Heart left ventricle (tissue), 16 donors: ENCODE results near the gene PCYT2. TPM values are rescaled to one million over a fixed set of nuclear protein-coding genes. Genes with fewer than 3 reads are reported as not detected.

Source experiments
- ATAC-seq, 4 donors: fragments of 200-7000 bp; cut with Tn5 transposase; one replicate each; pipeline ENCODE4 v1.9.1; 2020 to 2022; ENCODE audit warnings: moderate library complexity in 4 of 4, mild to moderate bottlenecking in 3 of 4, moderate number of reproducible peaks in 1 of 4
- DNase-seq, 5 donors: peaks; one replicate each; pipeline ENCODE4 v3.0.0-alpha.2; 2020
- H3K27ac ChIP-seq, 12 donors: fragments of 200-600 bp; sonication (generic) in 4 of 12; one replicate each; pipeline versions ENCODE4 v1.5.0 to v1.8.0; 2016 to 2022; ENCODE audit warnings: mild to moderate bottlenecking in 2 of 12
- H3K27me3 ChIP-seq, 9 donors: fragments of 200-600 bp; sonication (generic) in 2 of 9; one replicate each; pipeline versions ENCODE4 v1.5.1 to v1.8.0; 2016 to 2022; ENCODE audit warnings: mild to moderate bottlenecking in 3 of 9
- H3K36me3 ChIP-seq, 9 donors: fragments of 200-600 bp; sonication (generic) in 2 of 9; one replicate each; pipeline versions ENCODE4 v1.5.0 to v1.8.0; 2018 to 2022; ENCODE audit warnings: mild to moderate bottlenecking in 2 of 9
- H3K4me1 ChIP-seq, 12 donors: fragments of 200-600 bp; sonication (generic) in 4 of 12; one replicate each; pipeline versions ENCODE4 v1.5.0 to v1.8.0; 2016 to 2022; ENCODE audit warnings: mild to moderate bottlenecking in 3 of 12
- H3K4me3 ChIP-seq, 12 donors: fragments of 200-600 bp; sonication (generic) in 4 of 12; one replicate each; pipeline versions ENCODE4 v1.5.0 to v1.8.0; 2017 to 2022; ENCODE audit warnings: mild to moderate bottlenecking in 9 of 12, moderate library complexity in 4 of 12
- H3K9me3 ChIP-seq, 12 donors: fragments of 200-600 bp; sonication (generic) in 4 of 12; one replicate each; pipeline versions ENCODE4 v1.5.0 to v1.8.0; 2016 to 2022; ENCODE audit warnings: mild to moderate bottlenecking in 1 of 12
- POLR2A ChIP-seq, 2 donors: fragments of 450-650 bp; IDR thresholded peaks; one replicate each; pipeline ENCODE4 v1.6.1; 2017; ENCODE audit warnings: antibody characterized with exemption in 2 of 2, mild to moderate bottlenecking in 2 of 2, moderate library complexity in 2 of 2
- WGBS, 4 donors: extraction: QIAGEN DNeasy Blood & Tissue Kit in 2 of 4; methylation state at CpG; one replicate each; pipeline versions ENCODE4 v1.1.5 to v1.1.7; 2013 to 2018; 5-methylcytosine and 5-hydroxymethylcytosine counted together
- intact Hi-C, 10 donors: fragments of 100-400 bp; cut with DNase I; formaldehyde crosslinking; loops; one replicate each; pipeline versions ENCODE4 v1.11.1 to v1.14.2; 2022
- polyA plus RNA-seq, 2 donors: library from polyadenylated mRNA; stranded (reverse); fragments of 200-250 nt; gene quantifications; one replicate each; pipeline ENCODE4 v1.2.3, GENCODE V29; 2013
- total RNA-seq, 9 donors: library from RNA; depleted of rRNA in 2 of 9; stranded (reverse); fragments of >200 nt in 2 of 9; fragmentation: NEBNext Ultra II Directional in 3 of 9; extraction: Animal tissue kit (Norgen Biotek cat#: 25700) in 3 of 9; gene quantifications; one replicate each; pipeline versions ENCODE4 v1.1.0 to v1.2.4, GENCODE V29; 2016 to 2023
- TF ChIP-seq, protein P1 (sequence below), 12 donors: fragments of 200-600 bp; sonication (generic) in 4 of 12; IDR thresholded peaks; one replicate each; pipeline versions ENCODE4 v1.5.0 to v1.8.0; 2018 to 2022; ENCODE audit warnings: antibody characterized with exemption in 12 of 12, mild to moderate bottlenecking in 5 of 12
- donor health status: ischemic (EF 13 %, LVEDD 7.1; RV severe dilation, severe dysfunction).
- donor health status: healthy with polysubstance abuse.
- donor health status: DM: no; HTN: yes; CAD: no.
- donor health status: DM: no; HTN: no; CAD: no.
- donor health status: ischemic (EF 25% LVEDD 6.9; RV normal size, moderate dysfunction).
- donor health status: ischemic (EF 25% LVEDD 5.7; RV mildly dilated, moderate dysfunction).
- donor health status: healthy.
- donor health status: DM: yes; HTN: yes; CAD: no.
- donor health status: ischemic (EF 35%, LVEDD 5.7; RV mildly dilated, moderate dysfunction).
- donor health status: nonischemic (EF 11% LVEDD 7.7; RV severe dilation, severe dysfunction).
- donor health status: DM: yes; HTN: yes; CAD: no.
- donor health status: PGD.
- donor health status: ischemic (EF 29% LVEDD 5.4; RV normal size, mild dysfunction).
- donor health status: nonischemic (EF 23%, LVEDD 6.1; RV moderate dilation, normal function).

The PCYT2 gene
- total and polyA plus RNA-seq, 11 donors, result 28.8 to 85.5 (median 49.7) TPM

DNA sequence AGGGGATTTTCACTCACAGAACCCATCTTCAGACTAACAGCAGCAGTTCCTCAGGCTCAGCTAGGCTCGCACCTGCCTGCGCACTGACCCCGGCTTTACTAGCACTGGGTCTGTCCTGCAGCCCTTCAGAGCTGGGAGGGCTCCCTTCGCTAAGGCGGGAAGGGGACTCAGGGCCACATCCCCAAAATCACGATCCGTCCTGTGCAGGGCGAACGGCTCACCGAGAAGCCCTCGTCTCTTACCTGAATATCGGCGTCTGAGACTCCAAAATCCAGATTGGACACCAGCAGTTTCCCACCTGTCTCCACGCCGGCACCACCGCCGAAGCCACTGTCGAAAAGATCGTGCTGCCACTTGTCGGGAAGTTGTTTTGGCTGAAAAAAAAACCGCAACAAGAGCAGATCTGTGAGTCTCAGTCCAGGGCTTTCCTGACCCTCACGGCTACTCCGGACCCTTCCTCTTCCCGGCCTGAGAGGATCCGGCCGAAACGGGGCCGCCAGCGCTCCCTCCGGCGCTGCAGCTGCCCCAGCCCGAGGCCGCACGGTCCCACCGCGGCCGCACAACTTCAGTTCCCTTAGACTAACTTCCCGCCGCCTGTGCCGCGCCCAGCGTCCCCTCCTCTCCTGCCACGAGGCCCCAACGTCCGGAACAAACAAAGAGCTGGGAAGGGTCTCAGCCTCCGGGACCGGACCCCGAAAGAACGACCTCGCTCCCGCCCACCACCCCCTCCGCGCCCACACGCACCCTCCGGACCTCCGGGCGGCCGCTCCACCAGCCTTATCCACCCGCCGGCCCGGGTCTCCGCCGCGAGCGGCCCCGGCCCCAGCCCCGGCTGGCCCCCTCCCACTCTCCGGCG, 20.5 kb downstream of the PCYT2 start:
- intact Hi-C loops, result loop anchor here in 1 of 10 donors (1.0 kb wide), 1 partner anchor 21 kb away; the partner anchor contains the start of gene PCYT2
- DNase-seq (peak in 1 of 5 donors; percentile 60), ATAC-seq (no peak)
- Histone ChIP-seq H3K9me3 (no peaks in the 10 kb centered on the region), H3K4me1 (peaks cover 7 to 34% (median 21%) of the 10 kb centered on the region in 12 donors), H3K27me3 (no peaks in the 10 kb centered on the region), H3K36me3 (peaks cover 0 to 70% (median 62%) of the 10 kb centered on the region in 9 donors), H3K4me3 (peak overlapping the region; percentile 56 to 99 (median 94)), H3K27ac (peak overlapping the region in 11 of 12 donors; percentile 64 to 97 (median 93))
- TF ChIP-seq, protein P1, sequence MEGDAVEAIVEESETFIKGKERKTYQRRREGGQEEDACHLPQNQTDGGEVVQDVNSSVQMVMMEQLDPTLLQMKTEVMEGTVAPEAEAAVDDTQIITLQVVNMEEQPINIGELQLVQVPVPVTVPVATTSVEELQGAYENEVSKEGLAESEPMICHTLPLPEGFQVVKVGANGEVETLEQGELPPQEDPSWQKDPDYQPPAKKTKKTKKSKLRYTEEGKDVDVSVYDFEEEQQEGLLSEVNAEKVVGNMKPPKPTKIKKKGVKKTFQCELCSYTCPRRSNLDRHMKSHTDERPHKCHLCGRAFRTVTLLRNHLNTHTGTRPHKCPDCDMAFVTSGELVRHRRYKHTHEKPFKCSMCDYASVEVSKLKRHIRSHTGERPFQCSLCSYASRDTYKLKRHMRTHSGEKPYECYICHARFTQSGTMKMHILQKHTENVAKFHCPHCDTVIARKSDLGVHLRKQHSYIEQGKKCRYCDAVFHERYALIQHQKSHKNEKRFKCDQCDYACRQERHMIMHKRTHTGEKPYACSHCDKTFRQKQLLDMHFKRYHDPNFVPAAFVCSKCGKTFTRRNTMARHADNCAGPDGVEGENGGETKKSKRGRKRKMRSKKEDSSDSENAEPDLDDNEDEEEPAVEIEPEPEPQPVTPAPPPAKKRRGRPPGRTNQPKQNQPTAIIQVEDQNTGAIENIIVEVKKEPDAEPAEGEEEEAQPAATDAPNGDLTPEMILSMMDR (IDR thresholded peaks at IDR 0.05), result no peak
- no peak for TF ChIP-seq POLR2A (IDR thresholded peaks at IDR 0.05)
- WGBS, 4 donors, result 7 to 12% (median 8%) methylated on average over 45 to 69 of the region's 69 CpGs

DNA sequence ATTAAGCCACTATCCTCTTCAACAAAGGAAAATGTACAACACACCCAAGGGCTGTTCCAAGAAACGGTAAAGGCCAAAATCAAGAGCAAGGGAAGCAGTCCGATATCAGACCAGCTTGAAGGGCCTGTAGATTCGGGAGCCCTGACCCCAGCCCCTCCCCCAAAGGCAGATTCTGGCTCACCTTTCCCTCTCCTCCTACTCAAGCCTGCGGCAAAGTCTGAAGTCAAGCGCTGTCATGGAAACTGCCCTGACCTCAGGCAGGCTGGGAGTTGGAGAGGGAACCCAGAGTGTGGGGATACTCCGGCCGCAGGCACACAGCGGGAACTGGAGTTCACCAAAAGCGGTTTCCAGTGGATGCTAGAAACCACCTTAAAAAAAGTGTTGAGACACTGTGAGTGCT, 21.6 kb downstream of the PCYT2 start:
- Histone ChIP-seq H3K36me3 (peaks cover 0 to 70% (median 55%) of the 10 kb centered on the region in 9 donors), H3K27me3 (no peaks in the 10 kb centered on the region), H3K9me3 (no peaks in the 10 kb centered on the region), H3K4me3 (peak overlapping the region in 6 of 12 donors; percentile 91 to 99 (median 98)), H3K27ac (no peak overlapping the region), H3K4me1 (peaks cover 7 to 41% (median 24%) of the 10 kb centered on the region in 12 donors)
- DNase-seq (peak in 1 of 5 donors; percentile 30), ATAC-seq (no peak)
- intact Hi-C loops, result no loop called here
- no peak for TF ChIP-seq POLR2A (IDR thresholded peaks at IDR 0.05)
- TF ChIP-seq, protein P1 (IDR thresholded peaks at IDR 0.05), result no peak
- WGBS, 4 donors, result 85 to 92% (median 90%) methylated on average over 9 of the region's 9 CpGs

DNA sequence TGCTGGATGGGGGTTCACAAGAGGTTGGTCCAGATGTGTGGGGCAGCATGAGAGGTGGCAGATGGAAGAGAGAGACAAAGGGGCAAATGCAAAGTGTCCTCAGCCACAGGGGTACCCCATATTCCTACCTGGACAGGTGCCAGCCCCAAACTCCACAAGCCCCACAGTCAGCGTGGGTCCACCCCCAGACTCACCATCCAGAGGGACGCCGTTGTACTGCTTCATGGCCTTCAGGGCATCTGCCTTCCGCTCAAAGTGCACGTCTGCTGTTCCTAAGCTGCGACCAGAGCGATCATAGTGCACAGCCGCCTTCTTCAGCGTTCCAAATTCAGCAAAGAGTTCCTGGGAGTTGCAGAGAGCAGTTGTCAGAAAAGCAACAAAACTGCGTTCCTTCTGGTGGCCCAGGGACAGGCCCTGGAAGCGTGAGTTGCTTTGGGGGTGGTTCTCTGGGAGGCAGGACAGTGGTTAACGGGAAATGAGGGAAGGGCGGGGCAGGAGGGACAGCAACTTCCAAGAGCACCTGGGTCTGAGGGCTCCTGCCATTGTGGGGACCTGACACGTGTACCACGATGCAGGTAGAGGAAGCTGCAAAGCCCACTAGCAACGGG, 22.1 kb downstream of the PCYT2 start:
- Histone ChIP-seq H3K27ac (no peak overlapping the region), H3K4me1 (peaks cover 7 to 45% (median 27%) of the 10 kb centered on the region in 12 donors), H3K27me3 (no peaks in the 10 kb centered on the region), H3K36me3 (peaks cover 0 to 68% (median 55%) of the 10 kb centered on the region in 9 donors), H3K4me3 (no peak overlapping the region), H3K9me3 (no peaks in the 10 kb centered on the region)
- 90 to 92% (median 92%) methylated on average over 9 to 16 of the region's 16 CpGs for WGBS, 4 donors
- TF ChIP-seq POLR2A (IDR thresholded peaks at IDR 0.05), result no peak
- TF ChIP-seq, protein P1 (IDR thresholded peaks at IDR 0.05), result no peak
- ATAC-seq, result no peak
- intact Hi-C loops, result no loop called here
- DNase-seq, result peak in 1 of 5 donors; percentile 33
